SK-N-SH (cell line): Measurements from ENCODE around the gene OR10G8. TPM values are rescaled to one million over a fixed set of nuclear protein-coding genes. Genes with fewer than 3 reads are reported as not detected.

Experiments used
- CTCF ChIA-PET: fragments of 300-600, 350-600 bp; formaldehyde crosslinking; extraction: SDS; loops from one replicate; lab custom pipeline; 2021; lab: Yijun Ruan, JAX
- POLR2A ChIA-PET: fragments of 350-600 bp; sonication (Branson Sonifier 250); formaldehyde crosslinking; extraction: SDS; loops from one replicate; lab custom pipeline; 2020; ENCODE audit warnings: antibody characterized with exemption, inconsistent platforms; lab: Yijun Ruan, JAX
- DNase-seq: peaks from one replicate; pipeline ENCODE4 v3.0.0; 2012
- H2AFZ ChIP-seq: fragments of 200-600 bp; sonication (generic); 2 replicates; pipeline ENCODE4 v1.8.1; 2016; ENCODE audit warnings: antibody characterized with exemption, mild to moderate bottlenecking, low read depth
- H3F3A ChIP-seq: fragments of 200-600 bp; sonication (generic); replicated peaks from 2 replicates; pipeline ENCODE3; 2016; ENCODE audit warnings: antibody characterized with exemption, mild to moderate bottlenecking; ENCODE audit not compliant: insufficient read depth
- H3K27ac ChIP-seq, 2 experiments: fragments of 200-500 bp in 1 of 2; fragments of 200-600 bp in 1 of 2; sonication (Bioruptor generic) in 1 of 2; sonication (generic), shearing (Covaris generic) in 1 of 2; 2 replicates each; pipeline versions ENCODE4 v1.5.1 to v1.6.1; 2014 to 2016; ENCODE audit warnings: low read depth in 2 of 2, inconsistent platforms in 1 of 2, low read length in 1 of 2, mild to moderate bottlenecking in 1 of 2, mixed read lengths in 1 of 2
- H3K27me3 ChIP-seq: fragments of 200-600 bp; sonication (generic), shearing (Covaris generic); 2 replicates; pipeline ENCODE4 v1.6.1; 2016; ENCODE audit warnings: mixed run types; ENCODE audit not compliant: insufficient read depth
- H3K36me3 ChIP-seq, 2 experiments: fragments of 200-500 bp in 1 of 2; fragments of 200-600 bp in 1 of 2; sonication (Bioruptor generic) in 1 of 2; sonication (generic) in 1 of 2; replicated peaks in 1 of 2; 2 replicates each; pipeline versions ENCODE3 to v1.5.1; 2014 to 2016; ENCODE audit warnings: low read length in 1 of 2, mild to moderate bottlenecking in 1 of 2; ENCODE audit not compliant: insufficient read depth in 2 of 2, control insufficient read depth in 1 of 2
- H3K4me1 ChIP-seq, 2 experiments: fragments of 200-500 bp in 1 of 2; fragments of 200-600 bp in 1 of 2; sonication (Bioruptor generic) in 1 of 2; sonication (generic), shearing (Covaris generic) in 1 of 2; 2 replicates each; pipeline versions ENCODE4 v1.5.1 to v1.6.1; 2014 to 2016; ENCODE audit warnings: low read depth in 1 of 2, low read length in 1 of 2, mixed run types in 1 of 2; ENCODE audit not compliant: insufficient read depth in 2 of 2, control insufficient read depth in 1 of 2
- H3K4me2 ChIP-seq: fragments of 200-600 bp; sonication (generic), shearing (Covaris generic); 2 replicates; pipeline ENCODE4 v1.6.1; 2017; ENCODE audit warnings: mixed run types
- H3K4me3 ChIP-seq, 2 experiments: fragments of 200-500 bp in 1 of 2; fragments of 200-600 bp in 1 of 2; sonication (Bioruptor generic) in 1 of 2; sonication (generic), shearing (Covaris generic) in 1 of 2; 2 replicates each; pipeline versions ENCODE4 v1.5.1 to v1.8.1; 2014 to 2016; ENCODE audit warnings: low read depth in 2 of 2, inconsistent platforms in 1 of 2, low read length in 1 of 2, mild to moderate bottlenecking in 1 of 2, mixed read lengths in 1 of 2, moderate library complexity in 1 of 2
- H3K79me2 ChIP-seq: fragments of 200-600 bp; sonication (generic); 2 replicates; pipeline ENCODE4 v1.8.1; 2017; ENCODE audit warnings: mild to moderate bottlenecking; ENCODE audit not compliant: insufficient read depth
- H3K9ac ChIP-seq: fragments of 200-600 bp; sonication (generic); 2 replicates; pipeline ENCODE4 v1.6.1; 2017; ENCODE audit warnings: mixed run types
- H3K9me2 ChIP-seq: fragments of 200-600 bp; sonication (generic); 2 replicates; pipeline ENCODE4 v1.6.1; 2017; ENCODE audit warnings: mixed run types
- H3K9me3 ChIP-seq: fragments of 200-600 bp; sonication (generic); 2 replicates; pipeline ENCODE4 v1.6.1; 2017; ENCODE audit warnings: mixed run types, mild to moderate bottlenecking, moderate library complexity
- H4K20me1 ChIP-seq: fragments of 200-600 bp; sonication (generic); 2 replicates; pipeline ENCODE4 v1.6.1; 2017; ENCODE audit warnings: mild to moderate bottlenecking, mixed run types; ENCODE audit not compliant: insufficient read depth
- CTCF ChIP-seq: fragments of 200-600 bp; sonication (generic); IDR thresholded peaks from 2 replicates; pipeline ENCODE4 v1.6.1; 2017; ENCODE audit warnings: antibody characterized with exemption, mild to moderate bottlenecking, moderate library complexity
- ELF1 ChIP-seq: IDR thresholded peaks from 2 replicates; pipeline ENCODE4 v1.4.0; 2012
- FOSL2 ChIP-seq: IDR thresholded peaks from 2 replicates; pipeline ENCODE4 v1.4.0; 2012; ENCODE audit warnings: low read depth, mild to moderate bottlenecking, moderate library complexity, borderline replicate concordance
- FOXM1 ChIP-seq: IDR thresholded peaks from 2 replicates; pipeline ENCODE4 v1.4.0; 2012; ENCODE audit warnings: low read depth, mild to moderate bottlenecking
- GABPA ChIP-seq: IDR thresholded peaks from 2 replicates; pipeline ENCODE4 v1.4.0; 2012; ENCODE audit warnings: low read depth, mild to moderate bottlenecking
- JUND ChIP-seq: IDR thresholded peaks from 2 replicates; pipeline ENCODE4 v1.4.0; 2012
- MEF2A ChIP-seq: IDR thresholded peaks from 2 replicates; pipeline ENCODE4 v1.4.0; 2012; ENCODE audit warnings: low read depth, borderline replicate concordance
- MXI1 ChIP-seq: IDR thresholded peaks from 2 replicates; pipeline ENCODE4 v1.6.1; 2012; ENCODE audit warnings: mild to moderate bottlenecking, low read depth, low read length, improper control_type of control experiment
- NFIC ChIP-seq: IDR thresholded peaks from 2 replicates; pipeline ENCODE4 v1.4.0; 2012; ENCODE audit warnings: borderline replicate concordance
- POLR2AphosphoS5 ChIP-seq: IDR thresholded peaks from 2 replicates; pipeline ENCODE4 v1.6.1; 2012; ENCODE audit warnings: low read depth, low read length
- RAD21 ChIP-seq: IDR thresholded peaks from 2 replicates; pipeline ENCODE4 v1.6.1; 2012; ENCODE audit warnings: mild to moderate bottlenecking, low read length
- RCOR1 ChIP-seq: fragments of 150-350 bp; IDR thresholded peaks from 2 replicates; pipeline ENCODE4 v1.6.1; 2017; ENCODE audit warnings: antibody characterized with exemption, low read length
- TAF1 ChIP-seq: IDR thresholded peaks from 2 replicates; pipeline ENCODE4 v1.6.1; 2012; ENCODE audit warnings: low read depth, mild to moderate bottlenecking, low read length, moderate library complexity, borderline replicate concordance
- TEAD4 ChIP-seq: IDR thresholded peaks from 2 replicates; pipeline ENCODE4 v1.4.0; 2012; ENCODE audit warnings: mild to moderate bottlenecking, borderline replicate concordance; ENCODE audit not compliant: insufficient read depth
- USF2 ChIP-seq: fragments of 150-350 bp; IDR thresholded peaks from 2 replicates; pipeline ENCODE4 v1.6.1; 2017; ENCODE audit warnings: antibody characterized with exemption, low read length, low read depth, borderline replicate concordance
- WGBS: methylation state at CpG from one replicate; pipeline ENCODE4 v1.1.6; 2017; ENCODE audit warnings: low lambda C conversion rate; 5-methylcytosine and 5-hydroxymethylcytosine counted together
- polyA plus RNA-seq, 3 experiments: library from polyadenylated mRNA; depleted of rRNA; stranded (reverse); fragments of >200 nt; gene quantifications; 2 replicates each; pipeline ENCODE4 v1.2.3, GENCODE V29; 2012
- TF ChIP-seq, protein P1 (sequence below): IDR thresholded peaks from 2 replicates; pipeline ENCODE4 v1.4.0; 2012; ENCODE audit warnings: low read depth, borderline replicate concordance
- TF ChIP-seq, protein P2 (sequence below): IDR thresholded peaks from 2 replicates; pipeline ENCODE4 v1.4.0; 2012; ENCODE audit warnings: low read depth
- TF ChIP-seq, protein P3 (sequence below): fragments of 150-350 bp; IDR thresholded peaks from 2 replicates; pipeline ENCODE4 v1.6.1; 2016; ENCODE audit warnings: mild to moderate bottlenecking, low read depth, low read length

Gene OR10G8, protein sequence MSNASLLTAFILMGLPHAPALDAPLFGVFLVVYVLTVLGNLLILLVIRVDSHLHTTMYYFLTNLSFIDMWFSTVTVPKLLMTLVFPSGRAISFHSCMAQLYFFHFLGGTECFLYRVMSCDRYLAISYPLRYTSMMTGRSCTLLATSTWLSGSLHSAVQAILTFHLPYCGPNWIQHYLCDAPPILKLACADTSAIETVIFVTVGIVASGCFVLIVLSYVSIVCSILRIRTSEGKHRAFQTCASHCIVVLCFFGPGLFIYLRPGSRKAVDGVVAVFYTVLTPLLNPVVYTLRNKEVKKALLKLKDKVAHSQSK
- polyA plus RNA-seq (2012; rRNA removed): not detected in 2 replicates
- polyA plus RNA-seq (2012; cell fraction: cytosol; rRNA removed): not detected in 2 replicates
- polyA plus RNA-seq (2012; cell fraction: nucleus; rRNA removed): not detected in 2 replicates

- no peaks in the 10 kb centered on the region for H3K36me3 ChIP-seq
- H3K9ac ChIP-seq: no peak within 1 kb of the TSS
- H3K4me3 ChIP-seq: no peak within 1 kb of the TSS
- H3K4me2 ChIP-seq: no peak within 1 kb of the TSS
- 5% methylated on average over 2 of the region's 2 CpGs for WGBS
- H3F3A ChIP-seq: no peaks in the 10 kb centered on the region
- H4K20me1 ChIP-seq: no peaks in the 10 kb centered on the region
- H3K9me3 ChIP-seq: no peaks in the 10 kb centered on the region
- H3K79me2 ChIP-seq: no peaks in the 10 kb centered on the region
- no peak for DNase-seq
- no peak within 1 kb of the TSS for H2AFZ ChIP-seq
- ChIA-PET CTCF (interaction anchor here (1.3 kb wide), 1 partner anchor 168 kb away, joined by 4 read pairs; no protein-coding TSS in a partner anchor), POLR2A (no interaction called here)
- H3K27me3 ChIP-seq: no peaks in the 10 kb centered on the region
- no peaks in the 10 kb centered on the region for H3K4me1 ChIP-seq
- no peak within 1 kb of the TSS for H3K27ac ChIP-seq
- TF ChIP-seq ELF1: no peak
- TF ChIP-seq NFIC: no peak
- TF ChIP-seq RAD21: no peak
- no peak for TF ChIP-seq RCOR1
- TF ChIP-seq TEAD4: no peak
- no peak for TF ChIP-seq MEF2A
- TF ChIP-seq POLR2AphosphoS5: no peak
- no peak for TF ChIP-seq FOSL2
- no peak for TF ChIP-seq FOXM1
- TF ChIP-seq USF2: no peak
- TF ChIP-seq, protein P1, sequence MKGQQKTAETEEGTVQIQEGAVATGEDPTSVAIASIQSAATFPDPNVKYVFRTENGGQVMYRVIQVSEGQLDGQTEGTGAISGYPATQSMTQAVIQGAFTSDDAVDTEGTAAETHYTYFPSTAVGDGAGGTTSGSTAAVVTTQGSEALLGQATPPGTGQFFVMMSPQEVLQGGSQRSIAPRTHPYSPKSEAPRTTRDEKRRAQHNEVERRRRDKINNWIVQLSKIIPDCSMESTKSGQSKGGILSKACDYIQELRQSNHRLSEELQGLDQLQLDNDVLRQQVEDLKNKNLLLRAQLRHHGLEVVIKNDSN: no peak
- no peaks in the 10 kb centered on the region for H3K9me2 ChIP-seq
These were observed at the start of gene OR10G8 for GRCh38 chr11:124026498-124026897. OR10G8 (plus strand) TSS chr11:124026798; CDS start chr11:124029623, 2,825 bp downstream.

DNA sequence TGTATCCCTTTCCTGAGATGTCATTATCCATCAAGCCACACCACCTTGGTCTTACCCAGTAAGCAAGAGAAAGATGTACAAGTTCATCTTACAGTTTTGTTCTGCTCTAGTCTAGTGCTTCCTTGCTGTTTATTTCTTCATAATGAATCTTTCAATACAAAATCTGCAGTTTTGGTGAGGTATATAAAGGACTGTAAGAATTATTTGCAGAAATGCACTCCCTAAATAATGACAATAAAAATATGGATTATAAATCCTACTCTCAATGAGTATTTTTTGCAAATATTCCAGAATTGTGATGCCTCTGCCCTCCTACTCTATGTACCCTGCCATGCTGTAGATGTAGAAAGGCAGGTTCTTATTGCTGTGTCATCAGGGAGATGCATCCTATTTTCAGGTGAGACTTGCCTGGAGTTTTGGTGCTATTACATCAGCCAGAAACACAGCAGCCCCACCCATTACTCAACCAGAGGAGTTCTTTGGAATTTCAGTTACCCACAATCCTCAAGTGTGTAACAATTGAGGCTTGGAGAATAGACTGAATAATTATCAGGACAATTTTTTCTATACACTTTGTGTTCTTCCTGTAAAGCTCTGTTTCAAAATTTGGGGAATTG is 48.8 kb upstream of the OR10G8 start, which contains the start of gene OR10S1:
Gene OR10S1, minus strand, starts transcription at position 51 of the 617 bp plus-strand sequence. CDS start 117 bp downstream, outside the sequence.
- POLR2A ChIA-PET: no interaction called here
- Histone ChIP-seq H3K27ac (no peak within 1 kb of the TSS), H2AFZ (no peak within 1 kb of the TSS), H3K9me2 (no peaks in the 10 kb centered on the region), H3F3A (peaks cover 8% of the 10 kb centered on the region), H3K4me1 (no peaks in the 10 kb centered on the region), H3K9me3 (no peaks in the 10 kb centered on the region; the same call in 1 of the 2 replicates), H3K36me3 (no peaks in the 10 kb centered on the region), H3K4me3 (no peak within 1 kb of the TSS), H4K20me1 (no peaks in the 10 kb centered on the region), H3K27me3 (no peaks in the 10 kb centered on the region; the same call in 1 of the 2 replicates), H3K79me2 (no peaks in the 10 kb centered on the region), H3K4me2 (no peak within 1 kb of the TSS), H3K9ac (no peak within 1 kb of the TSS)
- CTCF ChIA-PET: no interaction called here
- no peak for TF ChIP-seq MXI1
- TF ChIP-seq TEAD4: no peak
- no peak for TF ChIP-seq MEF2A
- no peak for TF ChIP-seq USF2
- TF ChIP-seq, protein P2, sequence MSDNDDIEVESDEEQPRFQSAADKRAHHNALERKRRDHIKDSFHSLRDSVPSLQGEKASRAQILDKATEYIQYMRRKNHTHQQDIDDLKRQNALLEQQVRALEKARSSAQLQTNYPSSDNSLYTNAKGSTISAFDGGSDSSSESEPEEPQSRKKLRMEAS: no peak
- TF ChIP-seq JUND: no peak
- TF ChIP-seq, protein P1: no peak
- TF ChIP-seq, protein P3, sequence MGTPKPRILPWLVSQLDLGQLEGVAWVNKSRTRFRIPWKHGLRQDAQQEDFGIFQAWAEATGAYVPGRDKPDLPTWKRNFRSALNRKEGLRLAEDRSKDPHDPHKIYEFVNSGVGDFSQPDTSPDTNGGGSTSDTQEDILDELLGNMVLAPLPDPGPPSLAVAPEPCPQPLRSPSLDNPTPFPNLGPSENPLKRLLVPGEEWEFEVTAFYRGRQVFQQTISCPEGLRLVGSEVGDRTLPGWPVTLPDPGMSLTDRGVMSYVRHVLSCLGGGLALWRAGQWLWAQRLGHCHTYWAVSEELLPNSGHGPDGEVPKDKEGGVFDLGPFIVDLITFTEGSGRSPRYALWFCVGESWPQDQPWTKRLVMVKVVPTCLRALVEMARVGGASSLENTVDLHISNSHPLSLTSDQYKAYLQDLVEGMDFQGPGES: no peak
- no peak for TF ChIP-seq TAF1
- TF ChIP-seq GABPA: no peak
- no peak for TF ChIP-seq ELF1
- TF ChIP-seq CTCF: no peak
- DNase-seq: no peak
